Measurements from ENCODE around the gene IYD.
A peak's percentile ranks its signal among the peaks of the same experiment; 100 is the strongest.

Gene IYD

DNA sequence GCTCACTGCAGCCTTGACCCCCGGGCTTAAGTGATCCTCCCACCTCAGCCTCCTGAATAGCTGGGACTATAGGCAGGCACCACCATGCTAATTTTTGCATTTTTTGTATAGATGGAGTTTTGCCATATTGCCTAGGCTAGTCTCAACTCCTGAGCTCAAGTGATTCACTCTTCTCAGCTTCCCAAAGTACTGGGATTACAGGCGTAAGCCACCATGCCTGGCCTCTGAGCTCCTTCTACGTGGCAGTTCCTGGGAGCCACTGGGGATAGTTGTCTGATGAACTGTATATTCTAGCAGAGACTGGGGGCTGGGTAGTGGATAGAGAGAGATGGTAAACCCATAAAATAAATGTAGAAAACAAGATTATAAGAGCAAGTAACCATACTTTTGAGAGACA, 26.1 kb downstream of the IYD start:
- DNase-seq (ENCODE audit: low spot score): no peak
- TF ChIP-seq CTCF (IDR thresholded peaks at IDR 0.05; ENCODE audit: extremely low read depth, missing control alignments): no peak

DNA sequence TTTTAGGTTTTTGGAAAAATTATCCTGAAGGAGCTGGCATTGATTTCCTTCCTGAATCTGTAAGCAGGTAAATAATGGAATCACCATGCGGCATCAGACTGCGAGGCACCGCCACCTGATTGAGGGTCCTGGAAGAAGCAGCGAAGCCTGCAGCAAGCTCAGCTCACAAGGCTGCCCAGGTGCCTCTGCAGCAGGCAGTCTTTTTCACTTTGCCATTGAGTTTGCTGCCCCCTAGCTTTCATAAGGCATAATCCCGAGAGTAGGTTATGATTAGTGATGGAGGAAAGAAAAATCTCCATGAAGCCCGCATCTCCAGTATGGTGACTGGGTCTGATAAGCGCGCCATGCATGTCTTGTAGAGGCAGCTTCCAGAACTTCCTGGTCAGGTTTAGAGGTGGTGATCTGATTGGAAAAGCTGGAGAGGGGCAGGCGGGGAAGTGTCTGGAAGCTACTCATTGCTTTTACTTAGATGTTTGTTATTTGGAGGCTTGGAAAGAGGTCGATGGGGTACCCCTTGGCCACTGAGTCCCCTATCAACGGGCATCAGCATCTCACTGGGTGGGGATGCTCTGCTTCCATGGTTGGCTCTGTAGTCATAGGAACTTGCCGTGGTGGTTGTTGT, 26.7 kb downstream of the IYD start:
- peak; percentile 55 for DNase-seq (ENCODE audit: low spot score)
- TF ChIP-seq CTCF (IDR thresholded peaks at IDR 0.05; ENCODE audit: extremely low read depth, missing control alignments): peak; percentile 66

GRCh38 chr6:150403458-150404246, 34.8 kb downstream of the IYD start:
- no peak for TF ChIP-seq CTCF (IDR thresholded peaks at IDR 0.05; ENCODE audit: extremely low read depth, missing control alignments)
- DNase-seq (ENCODE audit: low spot score): no peak

DNA sequence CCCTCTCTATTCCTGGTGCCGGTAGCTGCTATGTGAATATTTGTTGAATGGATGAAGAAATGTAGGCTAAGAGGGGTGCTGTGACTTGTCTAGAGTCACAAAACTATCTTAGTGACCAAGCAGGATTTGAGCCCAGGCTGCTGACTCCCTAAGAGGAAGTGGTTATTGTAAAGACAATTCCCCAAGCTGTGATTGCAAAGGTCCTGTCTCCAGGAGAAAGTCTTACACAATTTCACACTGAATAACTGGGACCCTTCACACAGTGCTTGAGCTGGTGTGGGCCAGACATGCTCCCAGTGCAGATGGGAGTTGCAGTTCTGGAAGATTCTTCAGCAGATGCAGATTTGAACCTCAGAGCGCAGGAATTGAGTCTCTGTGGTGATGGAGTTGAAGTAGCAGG, 38.1 kb downstream of the IYD start:
- no peak for DNase-seq (ENCODE audit: low spot score)

GRCh38 chr6:150408842-150409241, 40.0 kb downstream of the IYD start:
- no peak for DNase-seq (ENCODE audit: low spot score)
- no peak for TF ChIP-seq CTCF (IDR thresholded peaks at IDR 0.05; ENCODE audit: extremely low read depth, missing control alignments)

More for the DNA sequence above, 38.1 kb downstream of the IYD start:
- TF ChIP-seq CTCF (IDR thresholded peaks at IDR 0.05; ENCODE audit: extremely low read depth, missing control alignments): no peak

DNA sequence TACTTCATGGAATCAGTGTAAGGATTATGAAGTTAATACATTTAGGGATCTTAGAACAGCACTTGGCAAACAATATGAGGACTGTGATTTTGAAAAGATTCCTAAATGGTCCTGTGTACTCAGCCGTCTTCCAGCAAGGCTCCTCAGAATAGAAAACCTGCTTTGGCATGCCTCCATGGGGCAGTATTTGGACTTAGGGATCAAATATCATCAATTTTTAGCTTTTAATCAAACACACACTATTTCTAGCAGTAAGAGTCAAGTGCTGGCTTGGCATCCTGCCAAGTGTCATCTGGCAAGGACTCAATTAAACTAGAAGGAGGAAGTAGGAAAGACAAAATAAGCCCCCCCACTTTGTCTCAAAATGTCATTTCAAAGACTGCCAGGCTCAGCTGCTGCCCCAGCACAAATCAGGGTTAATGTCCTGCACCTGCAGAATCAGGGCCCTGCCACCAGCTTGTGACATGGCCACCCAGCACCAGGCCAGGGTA, 40.8 kb downstream of the IYD start:
- no peak for DNase-seq (ENCODE audit: low spot score)
- no peak for TF ChIP-seq CTCF (IDR thresholded peaks at IDR 0.05; ENCODE audit: extremely low read depth, missing control alignments)

DNA sequence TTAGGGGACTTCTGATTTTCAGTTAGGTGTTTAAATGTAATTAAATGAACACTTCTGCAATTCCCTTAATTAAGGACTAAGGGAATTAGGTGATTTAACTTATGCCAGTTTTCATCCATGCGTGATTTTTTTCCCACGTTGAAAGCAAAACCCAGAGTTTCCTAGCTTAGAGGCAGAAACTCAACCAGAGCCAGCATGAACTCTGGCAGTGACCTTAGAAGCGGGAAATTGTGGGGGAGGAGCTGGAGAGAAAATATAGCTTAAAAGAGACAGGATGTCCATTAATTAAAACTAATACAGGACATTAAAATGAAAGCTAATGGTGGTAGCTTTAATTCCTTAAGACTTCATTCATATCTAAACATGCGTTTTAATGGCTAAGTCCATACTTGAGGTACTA, 41.6 kb downstream of the IYD start:
- TF ChIP-seq CTCF (IDR thresholded peaks at IDR 0.05; ENCODE audit: extremely low read depth, missing control alignments): no peak

More for the DNA sequence above, 41.6 kb downstream of the IYD start:
- no peak for DNase-seq (ENCODE audit: low spot score)
